NOMO-1 (cell line): ENCODE data around the gene ARHGAP10.

Experiments used
- DNase-seq, 2 experiments: peaks; one replicate each; lab custom pipeline; 2025; ENCODE audit not compliant: unreplicated experiment in 2 of 2; lab: John Stamatoyannopoulos, UW

ARHGAP10 gene

DNA sequence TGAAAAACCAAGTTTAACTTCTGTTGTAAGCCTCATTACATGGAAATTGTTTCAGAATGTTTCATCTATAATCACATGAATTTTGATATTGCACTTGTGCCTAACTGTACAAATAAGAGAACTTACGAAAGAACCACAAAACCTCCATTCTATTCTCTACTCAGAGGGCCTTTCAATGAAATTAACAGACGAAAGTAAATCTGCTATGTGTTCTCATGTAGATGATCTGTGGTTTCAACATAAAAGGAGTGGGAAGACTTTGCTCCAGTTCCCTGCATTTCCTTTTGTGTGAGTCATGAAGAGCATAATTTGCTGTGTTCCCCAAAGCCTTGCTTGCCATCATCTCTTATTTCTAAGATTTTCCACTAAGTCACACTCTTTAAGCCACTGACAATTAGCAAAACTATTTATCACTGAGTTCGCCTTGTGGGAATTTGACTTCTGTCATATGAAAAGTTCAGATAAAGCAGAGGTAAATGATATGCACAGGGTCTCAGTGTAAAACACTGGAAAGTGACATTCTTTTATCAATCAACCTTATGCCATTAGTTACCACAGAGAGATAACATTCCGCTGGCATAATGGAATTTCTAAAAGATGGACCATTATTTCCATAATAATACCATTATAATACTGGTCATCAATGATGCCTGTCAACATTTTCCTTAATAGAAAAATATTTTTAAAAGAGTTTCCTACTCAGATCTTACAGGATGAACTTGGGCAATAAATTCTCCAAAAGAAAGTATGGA is 380.5 kb downstream of the ARHGAP10 start:
- DNase-seq, result no peak

DNA sequence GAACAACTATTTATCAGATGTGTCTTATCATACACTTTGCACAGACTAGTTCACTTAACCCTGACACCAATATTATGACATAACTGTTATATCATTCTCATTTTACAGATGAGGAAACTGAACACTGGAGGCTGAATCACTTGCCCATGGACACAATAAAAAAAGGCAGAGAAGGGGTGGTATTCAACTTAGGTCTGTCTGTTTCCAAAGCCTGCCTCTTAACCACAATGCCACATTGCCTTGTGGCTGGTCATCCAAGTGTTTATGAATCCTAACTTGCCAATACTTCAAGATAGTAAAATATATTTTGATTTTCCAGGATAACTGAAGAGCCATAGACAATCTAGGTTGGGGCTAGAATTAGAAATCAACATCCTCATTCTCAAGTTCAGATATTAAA is 382.5 kb downstream of the ARHGAP10 start:
- DNase-seq, result no peak

DNA sequence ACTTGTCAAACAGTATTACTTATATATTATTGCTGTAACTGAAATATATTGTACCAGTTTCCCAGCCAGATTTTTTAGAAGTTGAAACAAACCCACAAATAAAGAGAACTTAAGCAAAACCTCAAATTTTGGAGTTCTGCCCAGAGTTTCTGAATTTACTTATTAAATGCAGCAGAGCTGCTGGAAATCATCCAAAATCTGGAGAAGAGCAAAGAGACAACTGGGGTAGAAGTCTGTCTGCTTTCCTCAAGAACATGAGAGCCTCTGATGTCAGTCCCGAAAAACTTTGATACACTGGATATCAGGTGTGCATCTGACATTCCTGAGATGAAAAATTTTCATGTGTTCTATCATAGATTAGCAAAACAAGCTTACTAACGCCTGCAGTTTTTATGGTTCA is 384.4 kb downstream of the ARHGAP10 start:
- no peak for DNase-seq

- DNase-seq, result no peak
Observed at GRCh38 chr4:148116969-148117368, 385.1 kb downstream of the ARHGAP10 start.

GRCh38 chr4:148118179-148118578 is 386.3 kb downstream of the ARHGAP10 start:
- DNase-seq, result no peak

- DNase-seq, result no peak
Observed at GRCh38 chr4:148118633-148119032, 386.7 kb downstream of the ARHGAP10 start.

DNA sequence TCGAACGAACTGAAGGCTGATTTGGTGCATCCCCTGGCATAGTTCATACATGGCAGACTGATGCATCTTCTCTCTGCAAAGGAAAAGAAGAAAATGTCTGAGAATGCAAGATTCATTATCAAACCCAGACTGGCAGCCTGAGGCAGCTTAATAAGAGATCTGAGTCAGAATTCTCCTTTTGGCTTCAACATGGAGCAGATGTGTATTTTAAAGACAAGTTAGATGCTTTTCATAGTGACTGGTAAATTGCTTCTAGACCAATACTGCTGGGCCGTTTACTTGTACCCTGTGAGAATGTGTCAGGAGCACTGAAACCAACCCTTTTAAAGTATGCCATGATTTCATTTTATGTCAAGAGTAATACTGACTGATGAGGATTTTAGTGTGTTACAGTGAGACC is 388.3 kb downstream of the ARHGAP10 start:
- no peak for DNase-seq
